NCI-H526 (cell line): Measurements from ENCODE around the gene SERPINA9.
"Not testable (repeated sequence)": the region's sequence is repeated elsewhere in the genome, so short reads cannot be mapped to it uniquely, and the experiment has no call there.

ENCODE experiments used
- DNase-seq, 2 experiments: peaks; one replicate each; lab custom pipeline; 2025; lab: John Stamatoyannopoulos, UW

SERPINA9 gene

GRCh38 chr14:94424371-94424770 is 51.6 kb downstream of the SERPINA9 start:
- no peak for DNase-seq

DNA sequence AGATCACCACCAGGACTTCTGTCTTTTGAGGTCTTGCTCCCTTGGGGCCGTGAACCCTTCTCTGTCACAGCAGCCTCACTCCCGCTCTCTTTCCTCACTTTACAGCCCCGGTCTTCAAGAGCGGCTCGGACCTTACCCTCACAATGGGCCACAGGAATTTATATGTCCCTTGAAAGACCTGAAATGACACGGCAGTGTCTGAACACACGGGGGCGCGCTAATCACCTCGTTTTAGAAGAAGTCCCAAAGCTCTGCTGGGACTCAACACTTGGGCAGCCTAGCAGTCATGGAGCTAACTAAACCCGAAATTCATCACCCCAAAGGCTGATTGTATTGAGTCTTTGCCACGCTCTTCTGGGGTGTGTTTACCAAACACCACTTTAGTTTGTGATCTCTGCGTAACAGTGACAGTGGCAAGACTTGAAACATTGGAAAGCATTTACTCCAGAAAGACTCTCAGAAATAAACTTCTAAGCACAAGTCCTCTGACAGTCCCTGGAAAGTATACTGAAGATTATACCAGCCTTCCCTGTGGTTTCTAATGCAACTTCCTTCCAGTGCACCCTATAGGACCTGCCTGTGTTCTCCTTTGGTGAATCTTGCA is 52.4 kb downstream of the SERPINA9 start:
- DNase-seq = peak; percentile 30 to 89

DNA sequence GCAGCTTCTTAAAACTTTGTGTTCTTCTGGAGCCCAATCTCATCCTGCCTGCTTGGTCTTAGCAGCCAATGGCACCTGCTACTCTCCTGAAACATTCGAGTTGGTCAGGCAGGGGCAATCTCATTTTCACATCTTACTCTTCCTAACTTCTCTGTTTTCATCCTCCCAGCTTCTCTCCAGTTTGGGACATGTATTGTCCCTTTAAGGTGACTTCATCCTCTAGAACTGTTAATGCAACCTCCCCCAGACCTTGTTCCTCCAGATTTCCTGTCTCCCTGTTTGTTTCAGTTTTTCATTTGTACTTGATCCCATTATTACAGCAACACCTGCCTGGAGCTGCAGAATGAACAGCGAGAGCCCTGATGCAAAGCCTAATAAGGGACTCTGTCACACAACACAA is 54.7 kb downstream of the SERPINA9 start:
- no peak for DNase-seq

GRCh38 chr14:94417497-94418205 is 58.3 kb downstream of the SERPINA9 start:
- not testable (repeated sequence) for DNase-seq
